ENCODE measurements around the gene VSIG8. TPM values are rescaled to one million over a fixed set of nuclear protein-coding genes. Genes with fewer than 3 reads are reported as not detected.

The VSIG8 gene
- total and polyA plus RNA-seq, 2 of the 8 experiments (the other 6 are each of a cell fraction or from before 2014, with no cell fraction given), result not detected

DNA sequence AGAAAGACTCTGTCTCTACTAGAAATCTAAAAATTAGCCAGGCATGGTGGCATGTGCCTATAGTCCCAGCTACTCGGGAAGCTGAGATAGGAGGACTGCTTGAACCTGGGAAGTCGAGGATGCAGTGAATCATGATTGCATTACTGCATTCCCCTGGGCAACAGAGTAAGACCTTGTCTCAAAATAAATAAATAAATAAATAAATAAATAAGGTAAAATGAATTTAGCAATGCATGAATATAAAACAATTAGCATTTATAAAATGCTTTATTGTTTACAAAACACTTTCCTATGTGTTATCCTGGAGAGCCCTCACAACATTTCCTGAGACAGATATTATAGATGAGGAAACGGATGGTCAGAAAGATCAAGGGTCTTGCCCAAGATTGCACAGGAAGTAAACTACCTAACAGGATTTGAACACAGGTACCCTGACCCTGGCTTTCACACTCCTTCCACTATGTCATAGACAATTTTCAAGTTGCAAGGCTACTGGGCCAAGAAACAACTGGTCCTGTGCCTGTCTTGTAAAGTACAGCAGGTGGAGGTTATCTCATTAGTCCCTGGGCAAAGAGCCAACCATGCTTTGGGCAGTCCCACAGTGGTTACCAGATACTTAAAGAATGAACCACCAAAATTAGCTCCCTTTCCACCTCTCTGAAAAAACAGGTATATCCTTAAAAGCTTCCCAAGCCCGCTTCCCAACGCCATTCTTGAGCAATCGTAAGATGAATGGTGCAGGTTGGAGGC lies 15.4 kb upstream of the VSIG8 start (continued):
- TF ChIP-seq, protein P1, sequence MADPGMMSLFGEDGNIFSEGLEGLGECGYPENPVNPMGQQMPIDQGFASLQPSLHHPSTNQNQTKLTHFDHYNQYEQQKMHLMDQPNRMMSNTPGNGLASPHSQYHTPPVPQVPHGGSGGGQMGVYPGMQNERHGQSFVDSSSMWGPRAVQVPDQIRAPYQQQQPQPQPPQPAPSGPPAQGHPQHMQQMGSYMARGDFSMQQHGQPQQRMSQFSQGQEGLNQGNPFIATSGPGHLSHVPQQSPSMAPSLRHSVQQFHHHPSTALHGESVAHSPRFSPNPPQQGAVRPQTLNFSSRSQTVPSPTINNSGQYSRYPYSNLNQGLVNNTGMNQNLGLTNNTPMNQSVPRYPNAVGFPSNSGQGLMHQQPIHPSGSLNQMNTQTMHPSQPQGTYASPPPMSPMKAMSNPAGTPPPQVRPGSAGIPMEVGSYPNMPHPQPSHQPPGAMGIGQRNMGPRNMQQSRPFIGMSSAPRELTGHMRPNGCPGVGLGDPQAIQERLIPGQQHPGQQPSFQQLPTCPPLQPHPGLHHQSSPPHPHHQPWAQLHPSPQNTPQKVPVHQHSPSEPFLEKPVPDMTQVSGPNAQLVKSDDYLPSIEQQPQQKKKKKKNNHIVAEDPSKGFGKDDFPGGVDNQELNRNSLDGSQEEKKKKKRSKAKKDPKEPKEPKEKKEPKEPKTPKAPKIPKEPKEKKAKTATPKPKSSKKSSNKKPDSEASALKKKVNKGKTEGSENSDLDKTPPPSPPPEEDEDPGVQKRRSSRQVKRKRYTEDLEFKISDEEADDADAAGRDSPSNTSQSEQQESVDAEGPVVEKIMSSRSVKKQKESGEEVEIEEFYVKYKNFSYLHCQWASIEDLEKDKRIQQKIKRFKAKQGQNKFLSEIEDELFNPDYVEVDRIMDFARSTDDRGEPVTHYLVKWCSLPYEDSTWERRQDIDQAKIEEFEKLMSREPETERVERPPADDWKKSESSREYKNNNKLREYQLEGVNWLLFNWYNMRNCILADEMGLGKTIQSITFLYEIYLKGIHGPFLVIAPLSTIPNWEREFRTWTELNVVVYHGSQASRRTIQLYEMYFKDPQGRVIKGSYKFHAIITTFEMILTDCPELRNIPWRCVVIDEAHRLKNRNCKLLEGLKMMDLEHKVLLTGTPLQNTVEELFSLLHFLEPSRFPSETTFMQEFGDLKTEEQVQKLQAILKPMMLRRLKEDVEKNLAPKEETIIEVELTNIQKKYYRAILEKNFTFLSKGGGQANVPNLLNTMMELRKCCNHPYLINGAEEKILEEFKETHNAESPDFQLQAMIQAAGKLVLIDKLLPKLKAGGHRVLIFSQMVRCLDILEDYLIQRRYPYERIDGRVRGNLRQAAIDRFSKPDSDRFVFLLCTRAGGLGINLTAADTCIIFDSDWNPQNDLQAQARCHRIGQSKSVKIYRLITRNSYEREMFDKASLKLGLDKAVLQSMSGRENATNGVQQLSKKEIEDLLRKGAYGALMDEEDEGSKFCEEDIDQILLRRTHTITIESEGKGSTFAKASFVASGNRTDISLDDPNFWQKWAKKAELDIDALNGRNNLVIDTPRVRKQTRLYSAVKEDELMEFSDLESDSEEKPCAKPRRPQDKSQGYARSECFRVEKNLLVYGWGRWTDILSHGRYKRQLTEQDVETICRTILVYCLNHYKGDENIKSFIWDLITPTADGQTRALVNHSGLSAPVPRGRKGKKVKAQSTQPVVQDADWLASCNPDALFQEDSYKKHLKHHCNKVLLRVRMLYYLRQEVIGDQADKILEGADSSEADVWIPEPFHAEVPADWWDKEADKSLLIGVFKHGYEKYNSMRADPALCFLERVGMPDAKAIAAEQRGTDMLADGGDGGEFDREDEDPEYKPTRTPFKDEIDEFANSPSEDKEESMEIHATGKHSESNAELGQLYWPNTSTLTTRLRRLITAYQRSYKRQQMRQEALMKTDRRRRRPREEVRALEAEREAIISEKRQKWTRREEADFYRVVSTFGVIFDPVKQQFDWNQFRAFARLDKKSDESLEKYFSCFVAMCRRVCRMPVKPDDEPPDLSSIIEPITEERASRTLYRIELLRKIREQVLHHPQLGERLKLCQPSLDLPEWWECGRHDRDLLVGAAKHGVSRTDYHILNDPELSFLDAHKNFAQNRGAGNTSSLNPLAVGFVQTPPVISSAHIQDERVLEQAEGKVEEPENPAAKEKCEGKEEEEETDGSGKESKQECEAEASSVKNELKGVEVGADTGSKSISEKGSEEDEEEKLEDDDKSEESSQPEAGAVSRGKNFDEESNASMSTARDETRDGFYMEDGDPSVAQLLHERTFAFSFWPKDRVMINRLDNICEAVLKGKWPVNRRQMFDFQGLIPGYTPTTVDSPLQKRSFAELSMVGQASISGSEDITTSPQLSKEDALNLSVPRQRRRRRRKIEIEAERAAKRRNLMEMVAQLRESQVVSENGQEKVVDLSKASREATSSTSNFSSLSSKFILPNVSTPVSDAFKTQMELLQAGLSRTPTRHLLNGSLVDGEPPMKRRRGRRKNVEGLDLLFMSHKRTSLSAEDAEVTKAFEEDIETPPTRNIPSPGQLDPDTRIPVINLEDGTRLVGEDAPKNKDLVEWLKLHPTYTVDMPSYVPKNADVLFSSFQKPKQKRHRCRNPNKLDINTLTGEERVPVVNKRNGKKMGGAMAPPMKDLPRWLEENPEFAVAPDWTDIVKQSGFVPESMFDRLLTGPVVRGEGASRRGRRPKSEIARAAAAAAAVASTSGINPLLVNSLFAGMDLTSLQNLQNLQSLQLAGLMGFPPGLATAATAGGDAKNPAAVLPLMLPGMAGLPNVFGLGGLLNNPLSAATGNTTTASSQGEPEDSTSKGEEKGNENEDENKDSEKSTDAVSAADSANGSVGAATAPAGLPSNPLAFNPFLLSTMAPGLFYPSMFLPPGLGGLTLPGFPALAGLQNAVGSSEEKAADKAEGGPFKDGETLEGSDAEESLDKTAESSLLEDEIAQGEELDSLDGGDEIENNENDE (IDR thresholded peaks at IDR 0.05; ENCODE audit: insufficient replicate concordance, low read length), result no peak
- TF ChIP-seq NANOG (IDR thresholded peaks at IDR 0.05; ENCODE audit: insufficient read depth, low read depth, low read length, poor library complexity, severe bottlenecking), result no peak
- TF ChIP-seq KDM5A (IDR thresholded peaks at IDR 0.05; ENCODE audit: low read length), result no peak
- no peak for TF ChIP-seq SAP30 (IDR thresholded peaks at IDR 0.05; ENCODE audit: insufficient read depth, insufficient replicate concordance, low read length)
- no peak for TF ChIP-seq TCF12 (IDR thresholded peaks at IDR 0.05; ENCODE audit: low read depth, low read length)
- TF ChIP-seq SRF (IDR thresholded peaks at IDR 0.05; ENCODE audit: low read depth, low read length), result no peak
- no peak for TF ChIP-seq NRF1 (IDR thresholded peaks at IDR 0.05; ENCODE audit: low read depth, low read length)
- TF ChIP-seq GTF2F1 (IDR thresholded peaks at IDR 0.05; ENCODE audit: borderline replicate concordance, low read depth, low read length), result no peak
- no peak for TF ChIP-seq RBBP5 (IDR thresholded peaks at IDR 0.05; ENCODE audit: borderline replicate concordance, low read depth, low read length)
- no peak for TF ChIP-seq CTBP2 (IDR thresholded peaks at IDR 0.05; ENCODE audit: borderline replicate concordance, insufficient read depth, insufficient read length, low read length)
